Measurements from ENCODE around the gene CEP162. TPM values are rescaled to one million over a fixed set of nuclear protein-coding genes. Genes with fewer than 3 reads are reported as not detected.
"Not testable (repeated sequence)": the region's sequence is repeated elsewhere in the genome, so short reads cannot be mapped to it uniquely, and the experiment has no call there.

The CEP162 gene
- total RNA-seq, 1 donor, result 6.0 TPM

DNA sequence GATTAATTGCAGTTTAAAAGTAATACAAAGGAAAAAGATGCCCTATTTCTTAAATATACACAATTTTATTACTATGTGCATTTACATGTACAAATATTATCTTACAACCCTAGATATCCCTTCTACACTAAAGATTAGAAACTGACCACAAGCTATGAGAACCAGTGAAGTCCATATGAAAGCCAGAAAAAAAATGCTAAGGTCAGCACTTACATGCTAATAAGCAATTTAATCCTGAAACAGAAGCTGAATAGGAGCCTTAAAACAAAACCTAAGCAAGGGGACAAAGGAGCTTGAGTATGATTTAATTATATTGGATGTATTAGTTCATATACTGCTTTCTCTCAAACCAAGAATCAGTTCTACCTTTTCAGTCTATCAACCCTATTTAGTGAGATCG lies 14.2 kb downstream of the CEP162 start:
- no peak for DNase-seq (ENCODE audit: low read depth)
- TF ChIP-seq, protein P1, sequence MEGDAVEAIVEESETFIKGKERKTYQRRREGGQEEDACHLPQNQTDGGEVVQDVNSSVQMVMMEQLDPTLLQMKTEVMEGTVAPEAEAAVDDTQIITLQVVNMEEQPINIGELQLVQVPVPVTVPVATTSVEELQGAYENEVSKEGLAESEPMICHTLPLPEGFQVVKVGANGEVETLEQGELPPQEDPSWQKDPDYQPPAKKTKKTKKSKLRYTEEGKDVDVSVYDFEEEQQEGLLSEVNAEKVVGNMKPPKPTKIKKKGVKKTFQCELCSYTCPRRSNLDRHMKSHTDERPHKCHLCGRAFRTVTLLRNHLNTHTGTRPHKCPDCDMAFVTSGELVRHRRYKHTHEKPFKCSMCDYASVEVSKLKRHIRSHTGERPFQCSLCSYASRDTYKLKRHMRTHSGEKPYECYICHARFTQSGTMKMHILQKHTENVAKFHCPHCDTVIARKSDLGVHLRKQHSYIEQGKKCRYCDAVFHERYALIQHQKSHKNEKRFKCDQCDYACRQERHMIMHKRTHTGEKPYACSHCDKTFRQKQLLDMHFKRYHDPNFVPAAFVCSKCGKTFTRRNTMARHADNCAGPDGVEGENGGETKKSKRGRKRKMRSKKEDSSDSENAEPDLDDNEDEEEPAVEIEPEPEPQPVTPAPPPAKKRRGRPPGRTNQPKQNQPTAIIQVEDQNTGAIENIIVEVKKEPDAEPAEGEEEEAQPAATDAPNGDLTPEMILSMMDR (IDR thresholded peaks at IDR 0.05; ENCODE audit: insufficient read depth, low read depth, low read length), result no peak

GRCh38 chr6:84204011-84204410 lies 23.4 kb downstream of the CEP162 start:
- no peak for DNase-seq (ENCODE audit: low read depth)
- TF ChIP-seq, protein P1 (IDR thresholded peaks at IDR 0.05; ENCODE audit: insufficient read depth, low read depth, low read length), result no peak
- no peak overlapping the region for H3K4me3 ChIP-seq (ENCODE audit: low read depth, low read length)

More for the DNA sequence above, 14.2 kb downstream of the CEP162 start:
- no peak overlapping the region for H3K4me3 ChIP-seq (ENCODE audit: low read depth, low read length)

DNA sequence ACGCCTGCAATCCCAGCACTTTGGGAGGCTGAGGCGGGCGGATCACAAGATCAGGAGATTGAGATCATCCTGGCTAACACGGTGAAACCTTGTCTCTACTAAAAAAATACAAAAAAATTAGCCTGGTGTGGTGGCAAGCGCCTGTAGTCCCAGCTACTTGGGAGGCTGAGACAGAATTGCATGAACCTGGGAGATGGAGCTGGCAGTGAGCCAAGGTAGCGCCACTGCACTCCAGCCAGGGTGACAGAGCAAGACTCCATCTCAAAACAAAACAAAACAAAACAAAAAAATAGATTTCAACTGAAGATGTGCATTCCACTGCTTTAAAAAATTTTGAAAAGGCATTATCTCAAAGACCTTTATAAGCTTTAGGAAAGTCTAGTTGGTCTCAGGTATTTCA lies 27.5 kb downstream of the CEP162 start:
- not testable (repeated sequence) for DNase-seq (ENCODE audit: low read depth); H3K4me3 ChIP-seq (ENCODE audit: low read depth, low read length)

- TF ChIP-seq, protein P1 (IDR thresholded peaks at IDR 0.05; ENCODE audit: insufficient read depth, low read depth, low read length), result no peak
- H3K4me3 ChIP-seq (ENCODE audit: low read depth, low read length), result no peak overlapping the region
- DNase-seq (ENCODE audit: low read depth), result no peak
Observed at GRCh38 chr6:84197708-84198107, 29.7 kb downstream of the CEP162 start.

- TF ChIP-seq, protein P1 (IDR thresholded peaks at IDR 0.05; ENCODE audit: insufficient read depth, low read depth, low read length), result no peak
- DNase-seq (ENCODE audit: low read depth), result peak; percentile 44
- no peak overlapping the region for H3K4me3 ChIP-seq (ENCODE audit: low read depth, low read length)
Observed at GRCh38 chr6:84193114-84193708, 34.2 kb downstream of the CEP162 start.

DNA sequence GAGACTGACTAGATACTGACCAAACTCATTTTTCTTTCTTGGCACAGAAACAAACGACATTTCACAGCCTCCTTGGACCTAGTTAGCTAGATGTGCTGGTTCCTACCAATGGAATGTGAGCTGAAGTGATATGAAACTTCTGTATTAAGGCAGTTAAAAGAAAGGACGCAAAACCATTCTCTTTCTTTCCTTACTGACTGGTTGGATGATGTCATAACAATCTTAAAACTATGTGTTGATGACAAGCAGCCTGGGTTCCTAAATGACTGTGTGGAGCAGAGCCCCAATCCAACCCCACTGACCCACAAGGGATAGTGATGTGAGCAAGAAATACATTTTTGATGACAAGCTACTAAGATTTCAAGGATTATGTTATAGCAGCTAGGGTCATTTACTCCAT lies 35.6 kb downstream of the CEP162 start:
- DNase-seq (ENCODE audit: low read depth), result no peak
- TF ChIP-seq, protein P1 (IDR thresholded peaks at IDR 0.05; ENCODE audit: insufficient read depth, low read depth, low read length), result no peak

DNA sequence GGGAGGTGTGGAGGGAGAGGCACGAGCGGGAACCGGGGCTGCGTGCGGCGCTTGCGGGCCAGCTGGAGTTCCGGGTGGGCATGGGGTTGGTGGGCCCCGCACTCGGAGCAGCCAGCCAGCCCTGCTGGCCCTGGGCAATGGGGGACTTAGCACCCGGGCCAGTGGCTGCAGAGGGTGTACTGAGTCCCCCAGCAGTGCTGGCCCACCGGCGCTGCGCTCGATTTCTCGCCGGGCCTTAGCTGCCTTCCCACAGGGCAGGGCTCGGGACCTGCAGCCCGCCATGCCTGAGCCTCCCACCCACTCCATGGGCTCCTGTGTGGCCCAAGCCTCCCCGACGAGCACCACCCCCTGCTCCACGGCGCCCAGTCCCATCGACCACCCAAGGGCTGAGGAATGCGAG lies 38.1 kb downstream of the CEP162 start:
- H3K4me3 ChIP-seq (ENCODE audit: low read depth, low read length); DNase-seq (ENCODE audit: low read depth): not testable (repeated sequence)

More for the DNA sequence above, 35.6 kb downstream of the CEP162 start:
- no peak overlapping the region for H3K4me3 ChIP-seq (ENCODE audit: low read depth, low read length)

GRCh38 chr6:84183430-84183829 lies 44.0 kb downstream of the CEP162 start:
- DNase-seq (ENCODE audit: low read depth), result no peak
- no peak overlapping the region for H3K4me3 ChIP-seq (ENCODE audit: low read depth, low read length)
- TF ChIP-seq, protein P1 (IDR thresholded peaks at IDR 0.05; ENCODE audit: insufficient read depth, low read depth, low read length), result no peak
